ENCODE results near the gene SLC43A3. TPM values are rescaled to one million over a fixed set of nuclear protein-coding genes. Genes with fewer than 3 reads are reported as not detected.

Gene SLC43A3
- total and polyA plus RNA-seq, 9 of the 15 experiments (the other 6 are each of a cell fraction or from before 2014, with no cell fraction given), result 63.7 to 281 (median 139) TPM

GRCh38 chr11:57395905-57396623, 30.9 kb downstream of the SLC43A3 start (continued):
- TF ChIP-seq ZNF3 (CRISPR knock-in tag; IDR thresholded peaks at IDR 0.05) (no peak), ERF (CRISPR knock-in tag; IDR thresholded peaks at IDR 0.05) (no peak), ZNF444 (CRISPR knock-in tag; IDR thresholded peaks at IDR 0.05) (no peak), HIVEP1 (CRISPR knock-in tag; IDR thresholded peaks at IDR 0.05) (peak; percentile 68; the same call in 1 of the 2 replicates), ZNF583 (CRISPR knock-in tag; IDR thresholded peaks at IDR 0.05) (peak; percentile 80), NFIC (IDR thresholded peaks at IDR 0.05) (peak; percentile 55), MEIS2 (IDR thresholded peaks at IDR 0.05; ENCODE audit: partially characterized antibody) (peak; percentile 52), SMARCA4 (IDR thresholded peaks at IDR 0.05) (peak; percentile 80), TEAD1 (CRISPR knock-in tag; IDR thresholded peaks at IDR 0.05) (peak in 1 of 2 experiments; percentile 38; a peak in 1 of 4 replicates), EP300 (IDR thresholded peaks at IDR 0.05; ENCODE audit: low read length) (peak; percentile 88), POLR2AphosphoS5 (IDR thresholded peaks at IDR 0.05; ENCODE audit: control insufficient read depth, insufficient read depth, low read depth, low read length) (peak; percentile 71; the same call in 1 of the 2 replicates), RCOR1 (IDR thresholded peaks at IDR 0.05; ENCODE audit: borderline replicate concordance in 1 of 2, low read depth in 2 of 2, low read length in 2 of 2) (peak; percentile 27 to 70; a peak in 2 of 4 replicates), PKNOX1 (IDR thresholded peaks at IDR 0.05) (peak; percentile 11; the same call in 1 of the 2 replicates), BRF1 (IDR thresholded peaks at IDR 0.05; ENCODE audit: borderline replicate concordance, extremely low read depth, insufficient read length) (no peak), SOX6 (IDR thresholded peaks at IDR 0.05) (peak; percentile 71), NELFE (IDR thresholded peaks at IDR 0.05; ENCODE audit: insufficient read depth, insufficient read length) (no peak), THRAP3 (IDR thresholded peaks at IDR 0.05; ENCODE audit: borderline replicate concordance) (0 out of 2 replicates have a peak, but pooled peaks have one; percentile 64), NRF1 (conservative IDR thresholded peaks at IDR 0.05 in 1 of 2, IDR thresholded peaks at IDR 0.05 in 1 of 2) (0 out of 4 replicates have a peak, but pooled peaks of 1 of the 2 experiments have one; percentile 14), NCOA1 (IDR thresholded peaks at IDR 0.05; ENCODE audit: low read depth) (peak; percentile 56; the same call in 1 of the 2 replicates)
- TF ChIP-seq, protein P1, sequence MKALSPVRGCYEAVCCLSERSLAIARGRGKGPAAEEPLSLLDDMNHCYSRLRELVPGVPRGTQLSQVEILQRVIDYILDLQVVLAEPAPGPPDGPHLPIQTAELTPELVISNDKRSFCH (CRISPR knock-in tag; IDR thresholded peaks at IDR 0.05), result no peak
- TF ChIP-seq, protein P1 (tag; IDR thresholded peaks at IDR 0.05), result 0 out of 2 replicates have a peak, but pooled peaks have one; percentile 28
- TF ChIP-seq, protein P2, sequence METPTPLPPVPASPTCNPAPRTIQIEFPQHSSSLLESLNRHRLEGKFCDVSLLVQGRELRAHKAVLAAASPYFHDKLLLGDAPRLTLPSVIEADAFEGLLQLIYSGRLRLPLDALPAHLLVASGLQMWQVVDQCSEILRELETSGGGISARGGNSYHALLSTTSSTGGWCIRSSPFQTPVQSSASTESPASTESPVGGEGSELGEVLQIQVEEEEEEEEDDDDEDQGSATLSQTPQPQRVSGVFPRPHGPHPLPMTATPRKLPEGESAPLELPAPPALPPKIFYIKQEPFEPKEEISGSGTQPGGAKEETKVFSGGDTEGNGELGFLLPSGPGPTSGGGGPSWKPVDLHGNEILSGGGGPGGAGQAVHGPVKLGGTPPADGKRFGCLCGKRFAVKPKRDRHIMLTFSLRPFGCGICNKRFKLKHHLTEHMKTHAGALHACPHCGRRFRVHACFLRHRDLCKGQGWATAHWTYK (CRISPR knock-in tag; IDR thresholded peaks at IDR 0.05), result no peak
- TF ChIP-seq, protein P3, sequence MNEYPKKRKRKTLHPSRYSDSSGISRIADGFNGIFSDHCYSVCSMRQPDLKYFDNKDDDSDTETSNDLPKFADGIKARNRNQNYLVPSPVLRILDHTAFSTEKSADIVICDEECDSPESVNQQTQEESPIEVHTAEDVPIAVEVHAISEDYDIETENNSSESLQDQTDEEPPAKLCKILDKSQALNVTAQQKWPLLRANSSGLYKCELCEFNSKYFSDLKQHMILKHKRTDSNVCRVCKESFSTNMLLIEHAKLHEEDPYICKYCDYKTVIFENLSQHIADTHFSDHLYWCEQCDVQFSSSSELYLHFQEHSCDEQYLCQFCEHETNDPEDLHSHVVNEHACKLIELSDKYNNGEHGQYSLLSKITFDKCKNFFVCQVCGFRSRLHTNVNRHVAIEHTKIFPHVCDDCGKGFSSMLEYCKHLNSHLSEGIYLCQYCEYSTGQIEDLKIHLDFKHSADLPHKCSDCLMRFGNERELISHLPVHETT (CRISPR knock-in tag; conservative IDR thresholded peaks at IDR 0.05 in 1 of 2, IDR thresholded peaks at IDR 0.05 in 1 of 2), result peak in 1 of 2 experiments; percentile 77; a peak in 2 of 4 replicates

Measured in K562 (cell line).